ENCODE data around the gene CEMIP. TPM values are rescaled to one million over a fixed set of nuclear protein-coding genes. Genes with fewer than 3 reads are reported as not detected.
A peak's percentile ranks its signal among the peaks of the same experiment; 100 is the strongest.

The CEMIP gene
- total RNA-seq, 1 experiment from 2014 or later: 7.3 TPM

GRCh38 chr15:80979538-80980200, 200.5 kb downstream of the CEMIP start:
- no peak for DNase-seq (ENCODE audit: low spot score)

- no peak for DNase-seq (ENCODE audit: low spot score)
These were observed 203.0 kb downstream of the CEMIP start for GRCh38 chr15:80982205-80982604.

GRCh38 chr15:80982839-80983238, 203.7 kb downstream of the CEMIP start:
- DNase-seq (ENCODE audit: low spot score): no peak

DNA sequence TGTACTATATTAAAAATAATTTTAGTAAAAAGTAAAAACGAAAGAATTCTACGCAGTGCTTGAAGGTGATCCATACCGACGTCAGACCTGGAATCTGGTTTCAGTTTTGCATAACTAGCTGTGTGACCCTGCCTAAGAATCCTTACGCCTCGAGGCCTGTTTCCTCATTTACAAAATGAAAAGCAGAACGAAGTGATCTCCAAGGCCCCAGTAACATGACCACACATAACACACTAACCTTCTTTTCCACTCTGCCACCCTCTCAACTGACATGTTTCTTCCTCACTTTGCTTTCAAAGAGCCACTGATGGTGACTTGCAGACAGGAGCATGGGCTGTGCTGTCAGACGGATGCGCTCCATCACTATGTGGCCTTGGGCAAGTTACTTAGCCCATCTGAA, 205.7 kb downstream of the CEMIP start:
- DNase-seq (ENCODE audit: low spot score): no peak

DNA sequence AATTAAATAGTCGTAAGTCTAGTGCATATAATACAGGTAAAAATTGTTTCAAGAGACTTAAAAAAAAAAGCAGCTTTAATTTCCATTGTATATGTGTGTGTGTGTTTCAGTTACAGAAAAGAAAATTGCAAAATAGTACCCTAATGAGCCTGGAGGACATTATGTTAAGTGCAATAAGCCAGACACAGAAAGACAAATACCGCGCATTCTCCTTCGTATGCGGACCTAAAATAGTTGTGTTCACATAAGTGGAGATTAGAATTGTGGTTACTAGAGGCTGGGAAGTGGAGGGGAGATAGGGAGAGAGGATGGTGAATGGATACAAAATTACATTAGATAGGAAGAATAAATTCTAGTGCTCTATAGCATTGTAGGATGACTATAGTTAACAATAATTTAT, 206.8 kb downstream of the CEMIP start:
- no peak for DNase-seq (ENCODE audit: low spot score)

DNA sequence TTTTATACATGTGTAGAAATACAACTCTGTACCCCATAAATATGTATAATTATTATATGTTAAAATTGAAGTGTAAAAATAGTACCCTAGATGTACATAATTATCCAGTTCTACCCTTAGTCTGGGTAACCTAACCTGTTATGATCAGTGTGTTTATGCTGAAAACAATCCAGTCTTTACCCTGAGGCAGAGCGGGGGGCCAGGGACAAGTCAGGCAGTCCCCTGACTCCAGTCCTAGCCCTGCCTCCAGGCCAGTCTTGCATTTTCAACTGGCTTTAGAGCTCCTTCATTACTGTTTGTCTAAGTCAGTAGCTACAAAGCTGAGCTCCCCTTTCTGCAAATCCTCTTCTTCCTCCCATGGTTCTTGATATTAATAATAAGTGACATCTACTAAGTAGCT, 207.3 kb downstream of the CEMIP start:
- no peak for DNase-seq (ENCODE audit: low spot score)

DNA sequence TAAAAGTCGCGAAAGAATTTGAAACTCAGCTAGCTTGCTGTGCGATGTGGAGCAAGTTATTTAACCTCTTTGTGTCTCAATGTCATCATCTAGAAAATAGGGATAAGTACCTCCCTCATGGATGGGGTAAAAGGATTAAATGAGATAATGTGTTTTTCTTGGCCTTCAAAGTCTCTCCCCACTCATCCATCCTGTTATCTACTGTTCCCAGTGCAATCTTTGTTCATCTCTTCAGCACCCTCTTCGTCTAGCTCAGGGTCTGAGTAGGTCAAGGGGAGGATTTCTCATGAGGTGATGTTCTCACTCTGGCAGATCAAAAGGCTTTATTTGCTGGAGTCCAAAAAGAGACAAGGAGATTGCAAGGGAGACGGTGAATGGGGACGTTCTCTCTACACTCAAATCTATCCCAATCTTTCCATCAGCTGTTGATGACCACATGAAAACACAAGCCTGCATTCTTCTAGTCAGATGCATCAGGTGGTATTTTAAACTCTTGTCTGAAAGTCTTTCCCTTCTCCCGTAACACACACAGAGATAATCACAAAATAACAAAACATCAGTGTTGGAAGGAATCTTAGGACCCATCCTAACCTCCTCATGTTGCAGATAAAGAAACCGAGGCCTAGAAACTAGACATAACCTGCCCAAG, 209.1 kb downstream of the CEMIP start:
- DNase-seq (ENCODE audit: low spot score): no peak

DNA sequence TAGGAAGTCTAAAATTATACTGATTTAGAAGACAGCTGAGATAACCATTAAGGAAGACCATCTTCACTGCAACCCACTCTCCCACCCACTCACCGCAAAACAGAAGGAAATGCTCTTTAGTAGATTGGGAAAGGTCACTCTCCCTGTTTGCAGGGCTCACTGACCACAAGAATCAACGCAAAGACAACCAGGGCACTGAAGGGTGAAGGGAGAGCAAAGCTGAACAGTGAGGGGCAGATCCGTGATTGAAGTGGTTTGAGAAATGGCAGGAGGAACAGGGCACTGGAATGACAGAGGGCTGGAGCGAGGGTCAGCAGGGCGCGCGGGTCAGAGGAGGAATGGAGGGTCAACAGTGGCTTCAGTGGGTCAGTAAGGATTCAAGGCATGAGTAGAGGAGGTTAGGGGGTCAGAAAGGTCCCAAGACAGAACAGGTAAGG, 209.9 kb downstream of the CEMIP start:
- DNase-seq (ENCODE audit: low spot score): no peak

DNA sequence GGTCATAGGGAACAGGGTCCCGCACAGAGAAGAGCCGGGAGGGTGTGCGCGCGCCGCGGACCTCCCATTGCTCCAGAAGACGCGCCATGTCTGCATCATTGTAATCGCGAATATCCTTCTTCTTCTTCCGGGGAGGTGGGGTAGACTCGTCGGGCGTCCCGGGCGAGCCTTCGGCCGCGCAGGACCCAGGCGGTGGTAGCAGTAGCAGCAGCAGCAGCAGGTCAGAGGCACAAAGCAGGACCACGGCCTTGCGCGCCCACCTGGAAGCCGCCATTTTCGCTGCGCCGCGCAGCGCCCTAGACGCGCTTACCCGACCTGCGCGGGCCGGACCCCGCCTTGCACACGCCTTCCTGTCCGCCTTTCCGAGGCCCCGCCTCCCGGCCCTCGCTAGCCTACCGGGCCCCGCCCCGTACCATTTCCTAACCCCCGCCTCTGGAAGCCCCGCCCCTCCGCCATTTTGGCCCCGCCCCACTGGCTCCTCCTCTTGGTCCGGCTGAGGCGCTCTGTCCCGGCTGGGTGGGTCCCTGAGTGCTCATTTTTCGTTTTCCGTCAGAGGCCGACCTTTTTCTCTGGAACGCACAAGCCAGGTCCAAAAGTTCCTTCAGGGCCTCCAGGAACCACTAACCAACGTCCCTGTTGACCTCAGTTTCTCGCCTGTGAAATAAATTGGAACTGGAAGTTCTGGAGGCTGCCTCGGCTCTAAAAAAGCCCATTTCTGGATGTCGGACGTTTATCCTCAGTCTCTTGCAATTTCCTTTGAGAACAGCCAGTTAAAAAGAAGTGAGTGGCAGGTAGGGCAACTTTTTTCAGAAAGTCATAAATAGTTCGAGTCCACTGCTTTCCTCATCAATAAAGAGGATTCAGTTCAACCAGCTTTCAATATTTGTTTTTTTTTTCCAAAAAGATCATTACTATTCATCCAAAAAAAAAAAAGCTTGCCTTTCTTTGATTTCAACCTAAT, 210.6 kb downstream of the CEMIP start, which contains the start of gene MESD:
Gene MESD, minus strand, starts transcription at position 302 of the 961 bp plus-strand sequence. Its CDS starts 28 bp downstream, at position 274.
- peak; percentile 98 for DNase-seq (ENCODE audit: low spot score)

DNA sequence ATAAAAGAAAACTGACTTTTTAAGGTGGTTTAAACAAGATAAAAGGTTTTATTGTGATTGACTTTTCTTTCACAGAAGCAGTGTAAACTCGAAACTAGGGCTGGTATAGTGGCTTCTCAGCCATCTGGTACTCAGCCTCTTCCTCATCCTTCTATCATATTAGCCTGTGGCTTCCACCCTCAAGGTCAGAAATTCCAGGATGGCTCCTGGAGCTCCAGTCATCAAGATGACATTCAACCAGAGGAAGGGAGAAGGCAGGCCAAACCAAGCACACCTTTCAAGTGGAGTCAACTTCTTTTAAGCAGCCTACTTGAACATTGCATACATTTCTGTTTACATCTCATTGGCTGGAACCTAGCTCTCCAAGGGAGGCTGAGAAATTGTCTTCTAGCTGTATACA, 211.8 kb downstream of the CEMIP start:
- no peak for DNase-seq (ENCODE audit: low spot score)

- DNase-seq (ENCODE audit: low spot score): no peak
These were observed 212.3 kb downstream of the CEMIP start for GRCh38 chr15:80991421-80991820.

DNA sequence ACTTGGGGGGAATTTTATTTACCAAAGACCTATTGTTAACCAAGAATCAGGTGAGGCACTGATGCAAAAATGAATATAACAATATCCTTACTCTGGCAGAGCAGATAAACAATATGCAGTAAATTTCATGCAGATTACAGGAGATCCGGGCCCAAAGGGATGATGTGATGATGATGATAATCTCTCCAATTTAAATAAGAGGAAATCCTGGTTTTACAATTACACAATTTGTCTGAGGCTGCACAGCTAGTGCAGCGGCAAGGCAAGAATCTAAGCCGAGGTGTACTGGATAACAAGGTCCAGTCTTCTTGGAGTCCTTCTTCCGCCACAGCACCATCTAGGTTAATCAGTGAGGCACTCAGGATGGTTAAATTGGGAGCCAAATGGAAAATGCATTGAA, 212.8 kb downstream of the CEMIP start:
- DNase-seq (ENCODE audit: low spot score): no peak

DNA sequence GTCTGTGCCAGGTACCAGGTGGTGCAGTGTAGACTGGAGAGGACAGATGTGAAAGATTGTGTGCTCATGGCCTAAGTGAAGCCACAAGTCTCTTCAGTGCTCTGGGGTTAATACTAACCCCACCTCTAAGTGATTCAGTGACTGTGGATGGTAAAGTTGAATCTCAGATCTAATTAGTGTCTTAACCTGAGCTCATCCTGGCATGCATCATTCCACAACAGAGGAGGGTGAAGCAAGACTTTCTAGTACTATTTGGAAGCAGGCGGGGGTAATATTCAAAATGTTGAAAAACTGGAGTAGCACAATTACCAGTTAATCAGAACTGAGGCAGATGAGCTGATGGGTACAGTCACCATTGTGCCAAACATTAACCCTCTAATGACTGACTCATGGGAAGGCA, 213.3 kb downstream of the CEMIP start:
- no peak for DNase-seq (ENCODE audit: low spot score)

DNA sequence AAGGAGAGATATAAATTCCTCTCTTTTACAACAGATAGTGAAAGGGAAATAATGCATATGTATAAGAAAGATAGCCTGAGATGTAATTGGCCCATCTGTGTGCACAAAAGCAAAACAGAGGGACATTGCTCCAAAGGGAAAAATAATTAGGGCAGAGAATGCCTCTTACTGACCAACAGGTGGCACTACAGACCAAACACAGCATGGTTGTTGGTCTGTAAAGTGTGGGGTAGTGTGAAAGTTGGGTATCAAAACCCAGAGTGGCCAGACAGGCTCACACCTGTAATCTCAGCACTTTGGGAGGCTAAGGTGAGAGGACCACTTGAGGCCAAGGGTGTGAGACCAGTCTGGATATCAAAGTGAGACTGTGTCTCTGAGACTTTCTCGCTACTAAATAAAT, 217.1 kb downstream of the CEMIP start:
- DNase-seq (ENCODE audit: low spot score): peak; percentile 57

DNA sequence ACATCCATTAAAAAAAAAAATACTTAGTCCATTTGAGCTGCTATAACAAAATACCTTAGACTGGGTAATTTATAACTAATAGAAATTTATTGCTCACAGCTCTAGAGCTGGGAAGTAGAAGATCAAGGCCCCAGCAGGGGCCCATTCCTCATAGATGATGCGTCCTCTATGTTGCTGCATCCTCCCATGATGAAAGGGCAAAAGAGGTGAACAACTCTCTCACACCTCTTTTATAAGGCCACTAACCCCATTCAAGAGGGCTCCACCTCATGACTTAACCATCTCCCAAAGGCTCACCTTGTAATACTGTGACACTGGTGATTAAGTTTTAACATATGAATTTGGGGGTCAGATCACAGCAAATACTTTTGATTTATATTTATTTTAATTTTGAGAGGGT, 218.5 kb downstream of the CEMIP start:
- DNase-seq (ENCODE audit: low spot score): no peak

GRCh38 chr15:80998251-80998650, 219.1 kb downstream of the CEMIP start:
- no peak for DNase-seq (ENCODE audit: low spot score)

- DNase-seq (ENCODE audit: low spot score): peak; percentile 92
These were observed 220.5 kb downstream of the CEMIP start for GRCh38 chr15:80999623-81000036.

- DNase-seq (ENCODE audit: low spot score): no peak
These were observed 221.0 kb downstream of the CEMIP start for GRCh38 chr15:81000144-81000623.

- peak; percentile 93 for DNase-seq (ENCODE audit: low spot score)
These were observed 221.5 kb downstream of the CEMIP start, which contains the start of gene TLNRD1 for GRCh38 chr15:81000624-81001151. Gene TLNRD1 (plus strand): TSS chr15:81000923. CDS start chr15:81002272, 1,349 bp downstream.

Measured in HT-29 (cell line).